ENCODE results near the gene ITPRID2.

The ITPRID2 gene

GRCh38 chr2:181848261-181848886 is 43.2 kb upstream of the ITPRID2 start:
- H3K27me3 Mint-ChIP-seq (ENCODE audit: low read depth), result no peaks in the 10 kb centered on the region
- no peak overlapping the region for H3K4me3 Mint-ChIP-seq
- peaks cover 28% of the 10 kb centered on the region for H3K4me1 Mint-ChIP-seq
- TF ChIP-seq, protein P1, sequence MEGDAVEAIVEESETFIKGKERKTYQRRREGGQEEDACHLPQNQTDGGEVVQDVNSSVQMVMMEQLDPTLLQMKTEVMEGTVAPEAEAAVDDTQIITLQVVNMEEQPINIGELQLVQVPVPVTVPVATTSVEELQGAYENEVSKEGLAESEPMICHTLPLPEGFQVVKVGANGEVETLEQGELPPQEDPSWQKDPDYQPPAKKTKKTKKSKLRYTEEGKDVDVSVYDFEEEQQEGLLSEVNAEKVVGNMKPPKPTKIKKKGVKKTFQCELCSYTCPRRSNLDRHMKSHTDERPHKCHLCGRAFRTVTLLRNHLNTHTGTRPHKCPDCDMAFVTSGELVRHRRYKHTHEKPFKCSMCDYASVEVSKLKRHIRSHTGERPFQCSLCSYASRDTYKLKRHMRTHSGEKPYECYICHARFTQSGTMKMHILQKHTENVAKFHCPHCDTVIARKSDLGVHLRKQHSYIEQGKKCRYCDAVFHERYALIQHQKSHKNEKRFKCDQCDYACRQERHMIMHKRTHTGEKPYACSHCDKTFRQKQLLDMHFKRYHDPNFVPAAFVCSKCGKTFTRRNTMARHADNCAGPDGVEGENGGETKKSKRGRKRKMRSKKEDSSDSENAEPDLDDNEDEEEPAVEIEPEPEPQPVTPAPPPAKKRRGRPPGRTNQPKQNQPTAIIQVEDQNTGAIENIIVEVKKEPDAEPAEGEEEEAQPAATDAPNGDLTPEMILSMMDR (IDR thresholded peaks at IDR 0.05; ENCODE audit: unreplicated experiment in 3 of 3), result no peak
- H3K36me3 Mint-ChIP-seq (ENCODE audit: low read depth), result no peaks in the 10 kb centered on the region
- no peaks in the 10 kb centered on the region for H3K9me3 Mint-ChIP-seq
- peak overlapping the region; percentile 73 to 86 (median 75) for H3K27ac Mint-ChIP-seq

DNA sequence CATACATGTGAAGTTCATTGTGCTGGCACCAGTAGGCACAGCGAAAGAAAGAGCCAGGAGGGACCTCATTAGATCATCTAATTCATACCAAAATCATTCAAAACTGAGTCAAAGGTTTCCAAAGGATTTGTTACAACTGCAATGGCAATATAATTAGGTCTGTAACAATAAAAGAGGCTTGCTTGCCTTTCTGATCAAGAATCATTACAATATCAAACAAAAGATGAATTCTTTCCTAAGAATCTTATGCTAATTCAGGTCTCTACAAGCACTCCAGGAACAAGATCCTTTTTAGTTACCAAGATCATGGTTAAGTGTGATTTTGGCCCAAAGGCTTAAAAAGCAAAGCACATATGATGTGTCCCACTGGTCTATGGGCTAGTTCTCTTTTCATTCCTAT is 41.9 kb upstream of the ITPRID2 start:
- no peaks in the 10 kb centered on the region for H3K36me3 Mint-ChIP-seq (ENCODE audit: low read depth)
- TF ChIP-seq, protein P1 (IDR thresholded peaks at IDR 0.05; ENCODE audit: unreplicated experiment in 3 of 3), result no peak
- no peak overlapping the region for H3K4me3 Mint-ChIP-seq
- H3K4me1 Mint-ChIP-seq, result peaks cover 40% of the 10 kb centered on the region
- no peaks in the 10 kb centered on the region for H3K27me3 Mint-ChIP-seq (ENCODE audit: low read depth)
- no peaks in the 10 kb centered on the region for H3K9me3 Mint-ChIP-seq
- peak overlapping the region in 2 of 3 experiments; percentile 42 to 52 for H3K27ac Mint-ChIP-seq

DNA sequence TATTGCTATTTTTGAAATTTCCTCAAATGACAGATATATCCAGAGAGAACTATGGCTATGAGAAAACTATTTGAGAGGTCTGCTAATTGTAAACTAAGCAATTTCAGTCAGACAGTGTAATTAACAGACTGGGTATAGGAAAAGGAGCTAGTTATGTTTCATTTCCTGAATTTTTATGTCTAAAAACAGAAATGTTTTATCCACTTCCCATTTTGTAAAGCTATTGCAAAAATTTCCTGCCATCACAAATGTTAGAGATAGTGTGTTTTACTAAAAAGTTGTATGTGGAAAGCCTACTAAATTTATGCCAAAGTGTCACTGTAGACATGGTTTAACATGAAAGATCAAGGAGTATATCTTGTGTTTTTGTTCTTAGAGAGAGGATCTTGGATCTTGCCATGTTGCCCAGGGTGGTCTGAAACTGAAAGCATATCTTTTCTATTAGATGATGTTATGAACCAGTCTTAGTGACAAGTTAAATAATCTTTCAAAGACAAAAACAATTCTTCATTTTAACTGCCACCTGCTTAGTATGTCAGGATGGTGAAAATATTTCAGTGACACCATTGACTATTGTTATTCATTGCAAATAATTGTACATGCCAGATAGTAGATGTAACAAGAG is 40.5 kb upstream of the ITPRID2 start:
- Mint-ChIP-seq H3K4me1 (peaks cover 43% of the 10 kb centered on the region), H3K27ac (peak overlapping the region in 1 of 3 experiments; percentile 15), H3K9me3 (no peaks in the 10 kb centered on the region), H3K4me3 (no peak overlapping the region), H3K36me3 (ENCODE audit: low read depth) (no peaks in the 10 kb centered on the region), H3K27me3 (ENCODE audit: low read depth) (no peaks in the 10 kb centered on the region)
- TF ChIP-seq, protein P1 (IDR thresholded peaks at IDR 0.05; ENCODE audit: unreplicated experiment in 3 of 3), result no peak

- Mint-ChIP-seq H3K36me3 (ENCODE audit: low read depth) (no peaks in the 10 kb centered on the region), H3K4me3 (no peak overlapping the region), H3K27me3 (ENCODE audit: low read depth) (no peaks in the 10 kb centered on the region)
Measured at GRCh38 chr2:181851726-181852125, 39.8 kb upstream of the ITPRID2 start.

DNA sequence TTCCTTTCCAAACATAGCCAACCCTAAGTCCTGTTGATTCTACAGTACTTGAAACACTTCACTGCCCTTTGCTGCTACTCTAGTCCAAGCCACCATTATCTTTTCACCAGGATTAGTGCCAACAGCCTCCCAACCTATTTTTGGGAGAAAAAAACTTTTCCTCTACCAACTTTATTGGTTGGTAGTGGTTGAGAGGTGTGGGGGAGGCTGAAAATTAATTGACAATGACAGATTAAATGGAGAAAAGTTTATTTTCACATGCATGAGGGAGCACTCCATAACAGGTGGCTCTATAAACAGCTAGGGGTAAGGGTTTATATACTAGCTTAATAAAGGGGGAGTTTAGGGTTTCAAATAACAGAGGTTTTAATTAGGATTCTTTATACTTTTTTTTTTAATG is 37.8 kb upstream of the ITPRID2 start:
- H3K4me1 Mint-ChIP-seq, result peaks cover 39% of the 10 kb centered on the region
- H3K9me3 Mint-ChIP-seq, result no peaks in the 10 kb centered on the region

More at GRCh38 chr2:181851726-181852125, 39.8 kb upstream of the ITPRID2 start:
- TF ChIP-seq, protein P1 (IDR thresholded peaks at IDR 0.05; ENCODE audit: unreplicated experiment in 3 of 3), result no peak
- Mint-ChIP-seq H3K4me1 (peaks cover 48% of the 10 kb centered on the region), H3K27ac (no peak overlapping the region), H3K9me3 (no peaks in the 10 kb centered on the region)

More for the DNA sequence above, 37.8 kb upstream of the ITPRID2 start:
- peak overlapping the region in 1 of 3 experiments; percentile 42 for H3K27ac Mint-ChIP-seq
- no peaks in the 10 kb centered on the region for H3K27me3 Mint-ChIP-seq (ENCODE audit: low read depth)
- no peak overlapping the region for H3K4me3 Mint-ChIP-seq
- TF ChIP-seq, protein P1 (IDR thresholded peaks at IDR 0.05; ENCODE audit: unreplicated experiment in 3 of 3), result no peak
- H3K36me3 Mint-ChIP-seq (ENCODE audit: low read depth), result no peaks in the 10 kb centered on the region

Data from nephron (organoid).